ENCODE results near the gene MCEE. TPM values are rescaled to one million over a fixed set of nuclear protein-coding genes. Genes with fewer than 3 reads are reported as not detected.
"Not testable (repeated sequence)": the region's sequence is repeated elsewhere in the genome, so short reads cannot be mapped to it uniquely, and the experiment has no call there.

The MCEE gene
- total RNA-seq, 1 donor from 2014 or later: 11.5 TPM

- TF ChIP-seq, protein P1, sequence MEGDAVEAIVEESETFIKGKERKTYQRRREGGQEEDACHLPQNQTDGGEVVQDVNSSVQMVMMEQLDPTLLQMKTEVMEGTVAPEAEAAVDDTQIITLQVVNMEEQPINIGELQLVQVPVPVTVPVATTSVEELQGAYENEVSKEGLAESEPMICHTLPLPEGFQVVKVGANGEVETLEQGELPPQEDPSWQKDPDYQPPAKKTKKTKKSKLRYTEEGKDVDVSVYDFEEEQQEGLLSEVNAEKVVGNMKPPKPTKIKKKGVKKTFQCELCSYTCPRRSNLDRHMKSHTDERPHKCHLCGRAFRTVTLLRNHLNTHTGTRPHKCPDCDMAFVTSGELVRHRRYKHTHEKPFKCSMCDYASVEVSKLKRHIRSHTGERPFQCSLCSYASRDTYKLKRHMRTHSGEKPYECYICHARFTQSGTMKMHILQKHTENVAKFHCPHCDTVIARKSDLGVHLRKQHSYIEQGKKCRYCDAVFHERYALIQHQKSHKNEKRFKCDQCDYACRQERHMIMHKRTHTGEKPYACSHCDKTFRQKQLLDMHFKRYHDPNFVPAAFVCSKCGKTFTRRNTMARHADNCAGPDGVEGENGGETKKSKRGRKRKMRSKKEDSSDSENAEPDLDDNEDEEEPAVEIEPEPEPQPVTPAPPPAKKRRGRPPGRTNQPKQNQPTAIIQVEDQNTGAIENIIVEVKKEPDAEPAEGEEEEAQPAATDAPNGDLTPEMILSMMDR (IDR thresholded peaks at IDR 0.05; ENCODE audit: partially characterized antibody, unreplicated experiment): no peak
- H3K4me3 Mint-ChIP-seq (ENCODE audit: unreplicated experiment): no peak overlapping the region
- no peaks in the 10 kb centered on the region for H3K27me3 Mint-ChIP-seq (ENCODE audit: unreplicated experiment)
- no peak overlapping the region for H3K27ac Mint-ChIP-seq (ENCODE audit: unreplicated experiment)
- no peak for DNase-seq
- H3K9me3 Mint-ChIP-seq (ENCODE audit: unreplicated experiment): no peaks in the 10 kb centered on the region
- peaks cover 5% of the 10 kb centered on the region for H3K36me3 Mint-ChIP-seq (ENCODE audit: unreplicated experiment)
- H3K4me1 Mint-ChIP-seq (ENCODE audit: low read depth, unreplicated experiment): no peaks in the 10 kb centered on the region
Measured at GRCh38 chr2:71136174-71136573, 6.1 kb upstream of the MCEE start.

- H3K9me3 Mint-ChIP-seq (ENCODE audit: unreplicated experiment): peaks cover 2% of the 10 kb centered on the region
- TF ChIP-seq, protein P1 (IDR thresholded peaks at IDR 0.05; ENCODE audit: partially characterized antibody, unreplicated experiment): no peak
- peak overlapping the region; percentile 25 for H3K27ac Mint-ChIP-seq (ENCODE audit: unreplicated experiment)
- DNase-seq: no peak
- H3K4me1 Mint-ChIP-seq (ENCODE audit: low read depth, unreplicated experiment): peaks cover 2% of the 10 kb centered on the region
- H3K36me3 Mint-ChIP-seq (ENCODE audit: unreplicated experiment): peaks cover 5% of the 10 kb centered on the region
- no peaks in the 10 kb centered on the region for H3K27me3 Mint-ChIP-seq (ENCODE audit: unreplicated experiment)
- H3K4me3 Mint-ChIP-seq (ENCODE audit: unreplicated experiment): no peak overlapping the region
Measured at GRCh38 chr2:71133603-71134002, 3.6 kb upstream of the MCEE start.

GRCh38 chr2:71131387-71132166 is 1.5 kb upstream of the MCEE start:
- H3K36me3 Mint-ChIP-seq (ENCODE audit: unreplicated experiment); H3K27ac Mint-ChIP-seq (ENCODE audit: unreplicated experiment); DNase-seq; H3K9me3 Mint-ChIP-seq (ENCODE audit: unreplicated experiment); H3K27me3 Mint-ChIP-seq (ENCODE audit: unreplicated experiment); H3K4me1 Mint-ChIP-seq (ENCODE audit: low read depth, unreplicated experiment); H3K4me3 Mint-ChIP-seq (ENCODE audit: unreplicated experiment): not testable (repeated sequence)

DNA sequence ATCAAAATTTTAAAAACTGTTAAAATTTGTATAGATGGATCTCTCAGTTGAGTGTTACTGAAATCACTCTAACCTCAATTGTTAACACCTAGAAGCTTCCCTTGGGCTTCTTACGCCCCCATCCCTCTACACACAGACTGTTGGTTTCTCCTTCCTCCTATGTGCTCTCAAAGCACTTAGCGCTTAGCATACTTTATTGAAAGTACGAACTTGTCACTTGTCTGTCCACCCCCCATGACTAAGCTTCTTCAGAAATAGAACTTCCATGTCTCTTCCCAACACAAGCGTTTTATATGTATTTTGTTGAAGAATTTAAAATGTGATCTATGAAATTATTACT is 846 bp upstream of the MCEE start:
- Mint-ChIP-seq H3K9me3 (ENCODE audit: unreplicated experiment) (peaks cover 2% of the 10 kb centered on the region), H3K4me1 (ENCODE audit: low read depth, unreplicated experiment) (peaks cover 3% of the 10 kb centered on the region), H3K4me3 (ENCODE audit: unreplicated experiment) (no peak overlapping the region), H3K27me3 (ENCODE audit: unreplicated experiment) (no peaks in the 10 kb centered on the region), H3K27ac (ENCODE audit: unreplicated experiment) (no peak overlapping the region), H3K36me3 (ENCODE audit: unreplicated experiment) (no peaks in the 10 kb centered on the region)
- TF ChIP-seq, protein P1 (IDR thresholded peaks at IDR 0.05; ENCODE audit: partially characterized antibody, unreplicated experiment): no peak
- DNase-seq: no peak

DNA sequence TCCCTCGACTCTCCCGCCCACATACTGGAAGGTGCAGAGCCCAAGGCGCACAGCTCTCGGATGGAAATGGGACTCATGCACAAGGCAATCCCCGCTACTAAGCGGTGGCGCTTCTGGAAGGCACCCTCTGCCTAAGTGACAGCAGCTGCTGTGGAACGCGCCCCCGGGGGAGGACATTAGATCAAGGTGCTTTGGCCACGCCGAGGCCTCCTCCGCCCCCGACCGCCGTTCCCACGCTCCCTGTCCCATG is 202 bp downstream of the MCEE start:
- H3K4me3 Mint-ChIP-seq (ENCODE audit: unreplicated experiment): no peak overlapping the region
- H3K36me3 Mint-ChIP-seq (ENCODE audit: unreplicated experiment): no peaks in the 10 kb centered on the region
- H3K27me3 Mint-ChIP-seq (ENCODE audit: unreplicated experiment): peaks cover 2% of the 10 kb centered on the region
- no peak overlapping the region for H3K27ac Mint-ChIP-seq (ENCODE audit: unreplicated experiment)
- H3K9me3 Mint-ChIP-seq (ENCODE audit: unreplicated experiment): peaks cover 2% of the 10 kb centered on the region
- TF ChIP-seq, protein P1 (IDR thresholded peaks at IDR 0.05; ENCODE audit: partially characterized antibody, unreplicated experiment): no peak
- peaks cover 3% of the 10 kb centered on the region for H3K4me1 Mint-ChIP-seq (ENCODE audit: low read depth, unreplicated experiment)
- DNase-seq: no peak
